ENCODE results near the gene PKP1. TPM values are rescaled to one million over a fixed set of nuclear protein-coding genes. Genes with fewer than 3 reads are reported as not detected.

Gene PKP1
- total RNA-seq, 4 donors from 2014 or later = 0.27 to 12.8 (median 4.0) TPM

DNA sequence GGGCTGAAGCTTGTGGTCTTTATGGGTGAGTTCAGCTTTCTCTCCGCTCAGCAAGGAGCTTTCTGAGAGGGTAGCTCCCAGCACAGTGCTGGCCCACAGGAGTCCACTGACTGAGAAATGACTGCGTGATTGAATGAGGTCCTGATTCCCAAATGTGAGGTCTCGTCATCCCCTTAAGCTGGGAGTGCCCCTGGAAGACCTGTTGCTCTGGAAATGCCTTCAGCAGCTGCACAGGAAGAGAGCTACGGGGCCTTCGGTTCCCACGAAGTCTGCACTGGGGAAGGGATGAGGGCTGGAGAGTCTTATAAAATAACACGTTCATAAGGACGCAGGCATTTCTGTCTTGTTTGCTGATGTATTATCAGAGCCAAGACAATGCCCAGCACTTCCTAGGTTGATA, 80.2 kb downstream of the PKP1 start:
- no peaks in the 10 kb centered on the region for H3K9me3 ChIP-seq
- peaks cover 37% of the 10 kb centered on the region for H3K27me3 ChIP-seq
- TF ChIP-seq POLR2A (IDR thresholded peaks at IDR 0.05) (no peak), POLR2AphosphoS5 (IDR thresholded peaks at IDR 0.05) (no peak), EP300 (IDR thresholded peaks at IDR 0.05) (no peak)
- TF ChIP-seq, protein P1, sequence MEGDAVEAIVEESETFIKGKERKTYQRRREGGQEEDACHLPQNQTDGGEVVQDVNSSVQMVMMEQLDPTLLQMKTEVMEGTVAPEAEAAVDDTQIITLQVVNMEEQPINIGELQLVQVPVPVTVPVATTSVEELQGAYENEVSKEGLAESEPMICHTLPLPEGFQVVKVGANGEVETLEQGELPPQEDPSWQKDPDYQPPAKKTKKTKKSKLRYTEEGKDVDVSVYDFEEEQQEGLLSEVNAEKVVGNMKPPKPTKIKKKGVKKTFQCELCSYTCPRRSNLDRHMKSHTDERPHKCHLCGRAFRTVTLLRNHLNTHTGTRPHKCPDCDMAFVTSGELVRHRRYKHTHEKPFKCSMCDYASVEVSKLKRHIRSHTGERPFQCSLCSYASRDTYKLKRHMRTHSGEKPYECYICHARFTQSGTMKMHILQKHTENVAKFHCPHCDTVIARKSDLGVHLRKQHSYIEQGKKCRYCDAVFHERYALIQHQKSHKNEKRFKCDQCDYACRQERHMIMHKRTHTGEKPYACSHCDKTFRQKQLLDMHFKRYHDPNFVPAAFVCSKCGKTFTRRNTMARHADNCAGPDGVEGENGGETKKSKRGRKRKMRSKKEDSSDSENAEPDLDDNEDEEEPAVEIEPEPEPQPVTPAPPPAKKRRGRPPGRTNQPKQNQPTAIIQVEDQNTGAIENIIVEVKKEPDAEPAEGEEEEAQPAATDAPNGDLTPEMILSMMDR (IDR thresholded peaks at IDR 0.05) = no peak
- no peak for ATAC-seq
- no peaks in the 10 kb centered on the region for H3K4me1 ChIP-seq
- 72 to 73% methylated on average over 4 to 6 of the region's 8 CpGs for WGBS, 2 donors (ENCODE audit: low coverage in 1 of 2)
- no peak overlapping the region for H3K27ac ChIP-seq
- H3K36me3 ChIP-seq = no peaks in the 10 kb centered on the region
- H3K4me3 ChIP-seq = no peak overlapping the region

DNA sequence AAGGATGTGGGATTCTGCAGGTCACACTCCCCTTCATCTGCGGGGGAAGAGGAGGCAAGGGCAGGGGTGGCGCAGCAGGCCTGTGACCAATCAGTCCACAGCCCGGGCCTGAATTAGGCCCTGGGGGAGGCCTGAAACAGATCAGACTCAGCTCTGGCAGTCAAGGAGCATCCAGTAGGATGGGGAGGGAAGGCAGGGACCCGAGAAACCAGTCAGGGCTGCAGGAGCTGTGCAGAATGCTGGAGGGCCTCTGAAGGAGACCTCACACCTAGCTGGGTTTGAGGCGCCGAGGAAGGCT, 81.5 kb downstream of the PKP1 start:
- Histone ChIP-seq H3K9me3 (no peaks in the 10 kb centered on the region), H3K4me1 (no peaks in the 10 kb centered on the region), H3K4me3 (no peak overlapping the region), H3K36me3 (no peaks in the 10 kb centered on the region), H3K27me3 (peaks cover 42% of the 10 kb centered on the region), H3K27ac (no peak overlapping the region)
- TF ChIP-seq POLR2AphosphoS5 (IDR thresholded peaks at IDR 0.05) (no peak), EP300 (IDR thresholded peaks at IDR 0.05) (no peak), POLR2A (IDR thresholded peaks at IDR 0.05) (no peak)
- TF ChIP-seq, protein P1 (IDR thresholded peaks at IDR 0.05) = no peak
- no peak for ATAC-seq
- WGBS, 2 donors (ENCODE audit: low coverage in 1 of 2) = 72 to 100% methylated on average over 1 to 4 of the region's 6 CpGs

DNA sequence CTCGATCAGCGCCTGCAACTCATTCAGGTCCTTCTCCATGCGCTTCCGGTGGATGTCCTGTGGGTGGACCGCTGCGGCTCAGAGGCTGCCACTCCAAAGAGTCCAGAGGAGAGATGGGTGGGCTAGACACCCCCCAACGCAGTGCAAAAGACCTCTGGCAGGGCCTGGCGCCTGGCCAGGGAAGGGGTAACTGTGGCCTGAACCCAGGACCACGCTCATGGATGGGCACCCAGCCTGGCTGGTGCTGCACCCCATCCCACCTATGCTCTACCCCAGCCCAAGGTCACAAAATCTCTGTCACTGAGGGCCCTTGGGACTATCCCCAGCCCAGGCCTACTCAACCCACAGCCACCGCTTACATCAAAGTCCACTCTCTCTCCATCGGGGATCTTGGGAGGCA, 81.9 kb downstream of the PKP1 start:
- no peaks in the 10 kb centered on the region for H3K36me3 ChIP-seq
- H3K27me3 ChIP-seq = peaks cover 45% of the 10 kb centered on the region
- no peak overlapping the region for H3K4me3 ChIP-seq
- TF ChIP-seq EP300 (IDR thresholded peaks at IDR 0.05) (no peak), POLR2A (IDR thresholded peaks at IDR 0.05) (no peak), POLR2AphosphoS5 (IDR thresholded peaks at IDR 0.05) (no peak)
- TF ChIP-seq, protein P1 (IDR thresholded peaks at IDR 0.05) = no peak
- no CpG with 5 or more reads among the region's 11 CpGs for WGBS, 2 donors (ENCODE audit: low coverage in 1 of 2)
- no peaks in the 10 kb centered on the region for H3K4me1 ChIP-seq
- H3K27ac ChIP-seq = no peak overlapping the region
- no peak for ATAC-seq
- no peaks in the 10 kb centered on the region for H3K9me3 ChIP-seq

DNA sequence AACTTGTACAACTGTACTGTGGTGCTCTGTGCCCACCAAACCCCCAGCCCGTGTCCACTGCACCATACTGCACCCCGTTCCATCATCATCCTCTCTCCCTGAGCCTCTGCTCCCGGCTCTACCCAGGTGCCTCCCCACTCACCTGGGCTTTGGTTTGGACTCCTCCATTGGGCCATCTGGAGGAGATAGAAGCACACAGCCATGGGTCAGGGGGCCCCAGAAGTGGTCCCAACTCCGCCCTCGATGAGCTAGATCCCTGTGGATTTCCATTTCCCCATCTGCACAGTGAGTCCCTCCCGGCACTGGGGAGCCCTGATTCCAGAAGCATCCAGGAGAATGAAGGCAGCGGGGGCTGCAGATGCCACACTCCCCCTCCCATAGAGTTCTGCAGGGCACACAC, 83.4 kb downstream of the PKP1 start:
- Histone ChIP-seq H3K4me1 (no peaks in the 10 kb centered on the region), H3K27ac (no peak overlapping the region)

DNA sequence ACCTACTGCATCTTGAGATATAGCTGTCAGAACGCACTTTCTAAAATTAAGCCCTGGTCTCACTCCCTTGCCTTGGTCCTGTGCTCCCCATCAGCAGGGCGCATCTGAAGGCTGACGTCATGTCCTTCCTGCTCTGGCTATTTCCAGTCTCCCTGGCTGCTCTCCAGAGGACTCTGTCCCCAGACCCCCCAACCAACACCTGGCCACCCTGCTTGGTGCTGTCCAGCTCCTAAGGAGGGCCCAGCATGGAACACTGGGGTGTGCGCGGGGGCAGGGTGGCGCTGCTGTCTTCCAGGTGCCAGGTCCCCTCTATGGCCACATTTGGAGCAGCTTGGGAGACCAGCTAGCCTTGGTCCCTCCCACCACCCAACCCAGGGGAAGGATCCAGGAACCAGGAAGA, 85.9 kb downstream of the PKP1 start:
- TF ChIP-seq POLR2AphosphoS5 (IDR thresholded peaks at IDR 0.05) (no peak), EP300 (IDR thresholded peaks at IDR 0.05) (no peak)
- TF ChIP-seq, protein P1 (IDR thresholded peaks at IDR 0.05) = no peak
- H3K4me1 ChIP-seq = no peaks in the 10 kb centered on the region
- no peaks in the 10 kb centered on the region for H3K36me3 ChIP-seq
- no peaks in the 10 kb centered on the region for H3K9me3 ChIP-seq
- no peak for ATAC-seq
- no peak overlapping the region for H3K27ac ChIP-seq
- H3K4me3 ChIP-seq = no peak overlapping the region
- 0 to 86% methylated on average over 1 of the region's 6 CpGs for WGBS, 2 donors (ENCODE audit: low coverage in 1 of 2)
- H3K27me3 ChIP-seq = peaks cover 53% of the 10 kb centered on the region

More for the DNA sequence above, 83.4 kb downstream of the PKP1 start:
- H3K27me3 ChIP-seq = peaks cover 44% of the 10 kb centered on the region
- ATAC-seq = no peak
- no peak overlapping the region for H3K4me3 ChIP-seq
- no peaks in the 10 kb centered on the region for H3K9me3 ChIP-seq
- H3K36me3 ChIP-seq = no peaks in the 10 kb centered on the region
- TF ChIP-seq, protein P1 (IDR thresholded peaks at IDR 0.05) = no peak
- TF ChIP-seq EP300 (IDR thresholded peaks at IDR 0.05) (no peak), POLR2A (IDR thresholded peaks at IDR 0.05) (no peak), POLR2AphosphoS5 (IDR thresholded peaks at IDR 0.05) (no peak)
- WGBS, 2 donors (ENCODE audit: low coverage in 1 of 2) = 60 to 70% methylated on average over 3 to 6 of the region's 7 CpGs
